Superior temporal gyrus (tissue), 1 donor: ENCODE measurements around the gene R3HDM2.
"Not testable (repeated sequence)": the region's sequence is repeated elsewhere in the genome, so short reads cannot be mapped to it uniquely, and the experiment has no call there.

Source experiments
- DNase-seq: peaks from one replicate; pipeline ENCODE4 v3.0.0-alpha.2; 2016; ENCODE audit errors: extremely low spot score

Gene R3HDM2

GRCh38 chr12:57426948-57427347 lies 3.9 kb downstream of the R3HDM2 start:
- not testable (repeated sequence) for DNase-seq

GRCh38 chr12:57420482-57420881 lies 10.4 kb downstream of the R3HDM2 start:
- DNase-seq, result no peak

GRCh38 chr12:57419495-57419894 lies 11.3 kb downstream of the R3HDM2 start:
- no peak for DNase-seq

GRCh38 chr12:57418255-57418654 lies 12.6 kb downstream of the R3HDM2 start:
- DNase-seq, result no peak

- no peak for DNase-seq
Observed at GRCh38 chr12:57416039-57416996, 14.5 kb downstream of the R3HDM2 start.

- DNase-seq, result no peak
Observed at GRCh38 chr12:57415088-57415487, 15.8 kb downstream of the R3HDM2 start.

GRCh38 chr12:57414160-57414559 lies 16.7 kb downstream of the R3HDM2 start:
- DNase-seq, result not testable (repeated sequence)

GRCh38 chr12:57410534-57410933 lies 20.3 kb downstream of the R3HDM2 start:
- DNase-seq, result no peak

- DNase-seq, result no peak
Observed at GRCh38 chr12:57404966-57405640, 25.7 kb downstream of the R3HDM2 start.

GRCh38 chr12:57402156-57402555 lies 28.7 kb downstream of the R3HDM2 start:
- DNase-seq, result not testable (repeated sequence)

- DNase-seq, result no peak
Observed at GRCh38 chr12:57401165-57401564, 29.7 kb downstream of the R3HDM2 start.

- not testable (repeated sequence) for DNase-seq
Observed at GRCh38 chr12:57399718-57400463, 31.0 kb downstream of the R3HDM2 start.

GRCh38 chr12:57397441-57397840 lies 33.4 kb downstream of the R3HDM2 start:
- no peak for DNase-seq

- DNase-seq, result no peak
Observed at GRCh38 chr12:57395121-57395520, 35.7 kb downstream of the R3HDM2 start.

GRCh38 chr12:57390174-57390573 lies 40.7 kb downstream of the R3HDM2 start:
- no peak for DNase-seq

GRCh38 chr12:57389033-57389432 lies 41.8 kb downstream of the R3HDM2 start:
- no peak for DNase-seq

GRCh38 chr12:57388425-57388824 lies 42.4 kb downstream of the R3HDM2 start:
- no peak for DNase-seq

GRCh38 chr12:57386187-57386720 lies 44.6 kb downstream of the R3HDM2 start:
- no peak for DNase-seq

GRCh38 chr12:57385586-57385985 lies 45.3 kb downstream of the R3HDM2 start:
- no peak for DNase-seq

- no peak for DNase-seq
Observed at GRCh38 chr12:57384478-57384877, 46.4 kb downstream of the R3HDM2 start.

GRCh38 chr12:57381693-57382220 lies 49.1 kb downstream of the R3HDM2 start:
- no peak for DNase-seq

- DNase-seq, result no peak
Observed at GRCh38 chr12:57380300-57380699, 50.5 kb downstream of the R3HDM2 start.
